ENCODE measurements around the gene MYADM.

MYADM gene

GRCh38 chr19:53892301-53892980 is 24.8 kb downstream of the MYADM start:
- DNase-seq, result no peak

- DNase-seq, result no peak
Measured at GRCh38 chr19:53892981-53893325, 25.3 kb downstream of the MYADM start.

- no peak for DNase-seq
Measured at GRCh38 chr19:53894707-53895106, 27.0 kb downstream of the MYADM start.

GRCh38 chr19:53896682-53897081 is 29.0 kb downstream of the MYADM start:
- DNase-seq, result no peak

- DNase-seq, result no peak
Measured at GRCh38 chr19:53897459-53897858, 29.8 kb downstream of the MYADM start.

- DNase-seq, result no peak
Measured at GRCh38 chr19:53898166-53898565, 30.5 kb downstream of the MYADM start.

- DNase-seq, result no peak
Measured at GRCh38 chr19:53898636-53899341, 31.1 kb downstream of the MYADM start.

- no peak for DNase-seq
Measured at GRCh38 chr19:53900191-53900860, 32.6 kb downstream of the MYADM start.

- no peak for DNase-seq
Measured at GRCh38 chr19:53903055-53903680, 35.5 kb downstream of the MYADM start.

GRCh38 chr19:53904909-53905308 is 37.2 kb downstream of the MYADM start:
- DNase-seq, result no peak

- no peak for DNase-seq
Measured at GRCh38 chr19:53905787-53906186, 38.1 kb downstream of the MYADM start.

GRCh38 chr19:53906211-53907192 is 38.8 kb downstream of the MYADM start:
- no peak for DNase-seq

- DNase-seq, result no peak
Measured at GRCh38 chr19:53907193-53907581, 39.5 kb downstream of the MYADM start.

- DNase-seq, result no peak
Measured at GRCh38 chr19:53907690-53908089, 40.0 kb downstream of the MYADM start.

GRCh38 chr19:53908106-53908934 is 40.6 kb downstream of the MYADM start:
- DNase-seq, result no peak

GRCh38 chr19:53908935-53909415 is 41.3 kb downstream of the MYADM start, which contains the start of gene CACNG7:
Gene CACNG7, plus strand, starts transcription at chr19:53909278. Its CDS starts 3,554 bp downstream, at chr19:53912832.
- no peak for DNase-seq

GRCh38 chr19:53909471-53910169 is 41.9 kb downstream of the MYADM start:
- DNase-seq, result no peak

- DNase-seq, result no peak
Measured at GRCh38 chr19:53910170-53910518, 42.5 kb downstream of the MYADM start.

- no peak for DNase-seq
Measured at GRCh38 chr19:53912653-53913052, 45.0 kb downstream of the MYADM start.

GRCh38 chr19:53915000-53915399 is 47.3 kb downstream of the MYADM start:
- DNase-seq, result no peak

- DNase-seq, result no peak
Measured at GRCh38 chr19:53916004-53916403, 48.3 kb downstream of the MYADM start.
